Endothelial cell of umbilical vein (primary cell): Measurements from ENCODE around the gene TSNAXIP1. TPM values are rescaled to one million over a fixed set of nuclear protein-coding genes. Genes with fewer than 3 reads are reported as not detected.

ENCODE experiments used
- BruUV-seq: library from RNA; stranded (reverse); fragments of 400-500 nt; replicated peaks from 2 replicates; lab custom pipeline; 2021; lab: Mats Ljungman, UMichigan
- CTCF ChIA-PET: fragments of 300-600, 350-600 bp; sonication (Branson Sonifier 250); formaldehyde crosslinking; loops from one replicate; lab custom pipeline; 2021; ENCODE audit warnings: antibody characterized with exemption, inconsistent platforms; lab: Charles Lee
- POLR2A ChIA-PET: fragments of 300-600, 350-600 bp; sonication (Branson Sonifier 250); formaldehyde crosslinking; loops from one replicate; lab custom pipeline; 2021; ENCODE audit warnings: antibody characterized with exemption, inconsistent platforms; lab: Charles Lee
- DNase-seq: peaks from one replicate; pipeline ENCODE4 v3.0.0-alpha.2; 2011; ENCODE audit warnings: low read depth, low spot score
- FAIRE-seq: peaks from 2 replicates; lab custom pipeline; 2011; peaks lifted over from hg19 to GRCh38; lab: Jason Lieb, UNC
- H2AFZ ChIP-seq: 2 replicates; pipeline ENCODE4 v1.6.0; 2012; ENCODE audit warnings: low read depth, low read length, control low read depth, inconsistent platforms
- H3K27ac ChIP-seq: 2 replicates; pipeline ENCODE4 v1.5.1; 2011; ENCODE audit warnings: low read depth, mild to moderate bottlenecking, control low read depth, low read length, moderate library complexity; ENCODE audit not compliant: insufficient read depth
- H3K27me3 ChIP-seq, 2 experiments: 2 replicates each; pipeline versions ENCODE4 v1.6.0 to v1.6.1; 2011; ENCODE audit warnings: low read length in 2 of 2, mixed read lengths in 1 of 2; ENCODE audit not compliant: control insufficient read depth in 2 of 2, insufficient read depth in 2 of 2
- H3K36me3 ChIP-seq, 2 experiments: 2 replicates in 1 of 2; 3 replicates in 1 of 2; pipeline ENCODE4 v1.5.1; 2011; ENCODE audit warnings: low read length in 2 of 2, mild to moderate bottlenecking in 1 of 2, moderate library complexity in 1 of 2; ENCODE audit not compliant: control insufficient read depth in 2 of 2, insufficient read depth in 2 of 2; ENCODE audit errors: extremely low read depth in 1 of 2
- H3K4me1 ChIP-seq: 3 replicates; pipeline ENCODE4 v1.5.1; 2011; ENCODE audit warnings: mild to moderate bottlenecking, low read length; ENCODE audit not compliant: control insufficient read depth, insufficient read depth; ENCODE audit errors: extremely low read depth
- H3K4me2 ChIP-seq: 2 replicates; pipeline ENCODE4 v1.6.1; 2011; ENCODE audit warnings: low read length, control low read depth, mixed read lengths; ENCODE audit not compliant: insufficient read depth
- H3K4me3 ChIP-seq, 3 experiments: fragments of 200-600 bp in 1 of 3; sonication (generic), shearing (Covaris generic) in 1 of 3; replicated peaks in 1 of 3; 2 replicates each; pipeline ENCODE4 v1.5.1; 2011 to 2016; ENCODE audit warnings: control low read depth in 3 of 3, low read length in 3 of 3, mild to moderate bottlenecking in 2 of 3, inconsistent platforms in 1 of 3, low read depth in 1 of 3, moderate library complexity in 1 of 3; ENCODE audit not compliant: insufficient read depth in 1 of 3
- H3K79me2 ChIP-seq: 2 replicates; pipeline ENCODE4 v1.6.0; 2012; ENCODE audit warnings: low read length, inconsistent platforms; ENCODE audit not compliant: control insufficient read depth, insufficient read depth
- H3K9ac ChIP-seq: replicated peaks from 2 replicates; pipeline ENCODE3; 2011; ENCODE audit warnings: low read length, control low read depth; ENCODE audit not compliant: insufficient read depth; ENCODE audit errors: extremely low read depth
- H3K9me1 ChIP-seq: replicated peaks from 3 replicates; pipeline ENCODE4 v1.6.0; 2011; ENCODE audit warnings: mild to moderate bottlenecking, low read length; ENCODE audit not compliant: control insufficient read depth, insufficient read depth; ENCODE audit errors: extremely low read depth
- H3K9me3 ChIP-seq: replicated peaks from 2 replicates; pipeline ENCODE4 v1.5.1; 2012; ENCODE audit warnings: low read length, inconsistent platforms; ENCODE audit not compliant: control insufficient read depth, insufficient read depth
- H4K20me1 ChIP-seq: replicated peaks from 2 replicates; pipeline ENCODE3; 2011; ENCODE audit warnings: mild to moderate bottlenecking, low read length; ENCODE audit not compliant: control insufficient read depth, insufficient read depth; ENCODE audit errors: extremely low read depth
- EZH2 ChIP-seq: IDR thresholded peaks from 2 replicates; pipeline ENCODE4 v1.6.1; 2012; ENCODE audit warnings: borderline replicate concordance, low read depth, mild to moderate bottlenecking, moderate library complexity, low read length, inconsistent platforms; ENCODE audit not compliant: severe bottlenecking
- FOS ChIP-seq: IDR thresholded peaks from 2 replicates; pipeline ENCODE4 v1.6.1; 2011; ENCODE audit warnings: mild to moderate bottlenecking, low read length, moderate library complexity, borderline replicate concordance; ENCODE audit not compliant: insufficient read depth
- GATA2 ChIP-seq: IDR thresholded peaks from 2 replicates; pipeline ENCODE4 v1.7.0; 2011; ENCODE audit warnings: low read depth, mild to moderate bottlenecking, moderate library complexity, mixed read lengths, low read length; ENCODE audit not compliant: insufficient read length, insufficient read depth
- JUN ChIP-seq: IDR thresholded peaks from 2 replicates; pipeline ENCODE4 v1.6.1; 2011; ENCODE audit warnings: borderline replicate concordance, low read depth; ENCODE audit not compliant: insufficient read length, insufficient read depth
- MAX ChIP-seq: IDR thresholded peaks from 2 replicates; pipeline ENCODE4 v1.6.1; 2011; ENCODE audit not compliant: insufficient read depth, insufficient read length
- MYC ChIP-seq: IDR thresholded peaks from one replicate; pipeline ENCODE4 v1.6.1; 2011; ENCODE audit warnings: mild to moderate bottlenecking, low read depth, low read length
- POLR2A ChIP-seq: IDR thresholded peaks from 2 replicates; pipeline ENCODE4 v1.6.1; 2012; ENCODE audit warnings: low read depth, mild to moderate bottlenecking, control low read depth, low read length
- POLR2AphosphoS5 ChIP-seq: IDR thresholded peaks from 2 replicates; pipeline ENCODE4 v1.6.1; 2012; ENCODE audit warnings: low read depth, mild to moderate bottlenecking, control low read depth, low read length, moderate library complexity; ENCODE audit not compliant: insufficient read depth
- dilution Hi-C: fragments of 300-500 bp; cut with MboI; formaldehyde crosslinking; loops from one replicate; pipeline ENCODE4 v1.15.0; 2019; ENCODE audit warnings: low sequenced_read_pairs; ENCODE audit not compliant: extremely low pct_ligation_motif_present
- intact Hi-C: fragments of 100-400 bp; cut with micrococcal nuclease; formaldehyde crosslinking; loops from one replicate; pipeline ENCODE4 v1.10.0; 2022
- polyA plus RNA-seq, 4 experiments: library from polyadenylated mRNA; depleted of rRNA in 3 of 4; stranded (reverse) in 3 of 4; unstranded in 1 of 4; fragments of >200 nt; gene quantifications; 2 replicates each; pipeline versions ENCODE4 v1.2.1 to v1.2.3, GENCODE V29; 2011 to 2012; ENCODE audit warnings: missing spikeins in 1 of 4
- total RNA-seq: library from RNA; stranded (reverse); gene quantifications from 2 replicates; pipeline ENCODE4 v1.2.3, GENCODE V29; 2021
- TF ChIP-seq, protein P1 (sequence below), 2 donors: IDR thresholded peaks; 1 replicate in 1 of 2; 2 replicates in 1 of 2; pipeline ENCODE4 v1.5.1; 2011; ENCODE audit warnings: low read length in 2 of 2, mild to moderate bottlenecking in 2 of 2, moderate library complexity in 2 of 2, control low read depth in 1 of 2, inconsistent platforms in 1 of 2, low read depth in 1 of 2; ENCODE audit not compliant: insufficient read depth in 1 of 2; ENCODE audit errors: extremely low read depth in 1 of 2

TSNAXIP1 gene
- total and polyA plus RNA-seq, 2 donors (not counting 3 experiments of a cell fraction or from before 2014, with no cell fraction given) = 0.95 to 1.2 TPM

- H3K9ac ChIP-seq = peak overlapping the region; percentile 8
- peak overlapping the region; percentile 5 for H3K4me2 ChIP-seq
- H4K20me1 ChIP-seq = no peaks in the 10 kb centered on the region
- H3K27ac ChIP-seq = peak overlapping the region; percentile 72
- no peak for TF ChIP-seq POLR2A
- TF ChIP-seq, protein P1, sequence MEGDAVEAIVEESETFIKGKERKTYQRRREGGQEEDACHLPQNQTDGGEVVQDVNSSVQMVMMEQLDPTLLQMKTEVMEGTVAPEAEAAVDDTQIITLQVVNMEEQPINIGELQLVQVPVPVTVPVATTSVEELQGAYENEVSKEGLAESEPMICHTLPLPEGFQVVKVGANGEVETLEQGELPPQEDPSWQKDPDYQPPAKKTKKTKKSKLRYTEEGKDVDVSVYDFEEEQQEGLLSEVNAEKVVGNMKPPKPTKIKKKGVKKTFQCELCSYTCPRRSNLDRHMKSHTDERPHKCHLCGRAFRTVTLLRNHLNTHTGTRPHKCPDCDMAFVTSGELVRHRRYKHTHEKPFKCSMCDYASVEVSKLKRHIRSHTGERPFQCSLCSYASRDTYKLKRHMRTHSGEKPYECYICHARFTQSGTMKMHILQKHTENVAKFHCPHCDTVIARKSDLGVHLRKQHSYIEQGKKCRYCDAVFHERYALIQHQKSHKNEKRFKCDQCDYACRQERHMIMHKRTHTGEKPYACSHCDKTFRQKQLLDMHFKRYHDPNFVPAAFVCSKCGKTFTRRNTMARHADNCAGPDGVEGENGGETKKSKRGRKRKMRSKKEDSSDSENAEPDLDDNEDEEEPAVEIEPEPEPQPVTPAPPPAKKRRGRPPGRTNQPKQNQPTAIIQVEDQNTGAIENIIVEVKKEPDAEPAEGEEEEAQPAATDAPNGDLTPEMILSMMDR (IDR thresholded peaks at IDR 0.05; ENCODE audit: extremely low read depth in 1 of 2, insufficient read depth in 1 of 2, low read depth in 1 of 2, low read length in 2 of 2) = no peak
- TF ChIP-seq JUN = no peak
- no peak for TF ChIP-seq MAX
- TF ChIP-seq GATA2 = no peak
- TF ChIP-seq EZH2 = no peak
- TF ChIP-seq MYC = no peak
- TF ChIP-seq POLR2AphosphoS5 = no peak
- TF ChIP-seq FOS = no peak
- H3K9me3 ChIP-seq = no peaks in the 10 kb centered on the region
- FAIRE-seq = no peak
- peaks cover 50% of the 10 kb centered on the region for H3K4me1 ChIP-seq
- no peak overlapping the region for H2AFZ ChIP-seq
- ChIA-PET CTCF (interaction anchor here (0.9 to 1.7 kb wide), 4 partner anchors 16 to 100 kb away, joined by 3 to 6 read pairs (median 4); no protein-coding TSS in a partner anchor), POLR2A (interaction anchor here (0.6 kb wide), 1 partner anchor 145 kb away, joined by 4 read pairs; no protein-coding TSS in a partner anchor)
- H3K4me3 ChIP-seq = no peak overlapping the region
- peak; percentile 82 for DNase-seq
- dilution Hi-C loops (no loop called here), intact Hi-C loops (loop anchor here (2.0 kb wide), 1 partner anchor 55 kb away; the partner anchor contains the start of gene GFOD2)
- no peaks in the 10 kb centered on the region for H3K36me3 ChIP-seq
- H3K79me2 ChIP-seq = peaks cover 2% of the 10 kb centered on the region
- BruUV-seq = no TSS peak
- H3K27me3 ChIP-seq = no peaks in the 10 kb centered on the region
- H3K9me1 ChIP-seq = no peaks in the 10 kb centered on the region
These were observed 32.9 kb upstream of the TSNAXIP1 start for GRCh38 chr16:67773569-67774456.
